Activated CD4-positive, alpha-beta T cell treated with anti-CD3 and anti-CD28 coated beads for 1 hour (primary cell): Measurements from ENCODE around the gene FTSJ3.
A peak's percentile ranks its signal among the peaks of the same experiment; 100 is the strongest.
"Not testable (repeated sequence)": the region's sequence is repeated elsewhere in the genome, so short reads cannot be mapped to it uniquely, and the experiment has no call there.

Experiments
- DNase-seq: peaks from one replicate; pipeline ENCODE4 v3.0.0-alpha.2; 2020

FTSJ3 gene

GRCh38 chr17:63843387-63843888, 16.0 kb upstream of the FTSJ3 start:
- DNase-seq = not testable (repeated sequence)

GRCh38 chr17:63842540-63843386, 15.3 kb upstream of the FTSJ3 start, which contains the start of gene SMARCD2:
Gene SMARCD2, minus strand, starts transcription at chr17:63842685. Its CDS starts 11 bp downstream, at chr17:63842674.
- DNase-seq = peak; percentile 98

- DNase-seq = no peak
These were observed 14.7 kb upstream of the FTSJ3 start for GRCh38 chr17:63842173-63842539.

GRCh38 chr17:63841350-63842172, 14.1 kb upstream of the FTSJ3 start:
- no peak for DNase-seq

GRCh38 chr17:63840591-63841349, 13.3 kb upstream of the FTSJ3 start:
- no peak for DNase-seq

GRCh38 chr17:63838631-63839171, 11.2 kb upstream of the FTSJ3 start:
- DNase-seq = no peak

- no peak for DNase-seq
These were observed 10.6 kb upstream of the FTSJ3 start for GRCh38 chr17:63837962-63838600.

GRCh38 chr17:63837480-63837879, 10.0 kb upstream of the FTSJ3 start:
- DNase-seq = no peak

GRCh38 chr17:63836811-63837210, 9.3 kb upstream of the FTSJ3 start:
- no peak for DNase-seq

- no peak for DNase-seq
These were observed 7.8 kb upstream of the FTSJ3 start for GRCh38 chr17:63835167-63835720.

GRCh38 chr17:63834431-63835166, 7.1 kb upstream of the FTSJ3 start:
- no peak for DNase-seq

- no peak for DNase-seq
These were observed 6.4 kb upstream of the FTSJ3 start for GRCh38 chr17:63833741-63834373.

- DNase-seq = no peak
These were observed 5.7 kb upstream of the FTSJ3 start for GRCh38 chr17:63833026-63833740.

- no peak for DNase-seq
These were observed 5.0 kb upstream of the FTSJ3 start for GRCh38 chr17:63832455-63832854.

GRCh38 chr17:63832014-63832413, 4.6 kb upstream of the FTSJ3 start:
- no peak for DNase-seq

- DNase-seq = no peak
These were observed 4.0 kb upstream of the FTSJ3 start for GRCh38 chr17:63831505-63831904.

GRCh38 chr17:63830904-63831491, 3.5 kb upstream of the FTSJ3 start:
- no peak for DNase-seq

GRCh38 chr17:63830278-63830677, 2.8 kb upstream of the FTSJ3 start:
- no peak for DNase-seq

- no peak for DNase-seq
These were observed 1.5 kb upstream of the FTSJ3 start for GRCh38 chr17:63828936-63829335.
